ENCODE data around the gene KCNK5. TPM values are rescaled to one million over a fixed set of nuclear protein-coding genes. Genes with fewer than 3 reads are reported as not detected.

Gene KCNK5
- total RNA-seq, 1 experiment from 2014 or later, result 19.8 TPM

- BruUV-seq (replicated peaks), result no TSS peak
- DNase-seq, result no peak
- Mint-ChIP-seq H3K4me3 (ENCODE audit: unreplicated experiment) (no peak overlapping the region), H3K36me3 (ENCODE audit: insufficient read depth, unreplicated experiment) (peaks cover 9% of the 10 kb centered on the region), H3K27ac (ENCODE audit: unreplicated experiment) (peak overlapping the region; percentile 96), H3K9me3 (ENCODE audit: unreplicated experiment) (no peaks in the 10 kb centered on the region), H3K4me1 (ENCODE audit: low read depth, unreplicated experiment) (peaks cover 61% of the 10 kb centered on the region), H3K27me3 (ENCODE audit: insufficient read depth, unreplicated experiment) (no peaks in the 10 kb centered on the region)
- peaks cover 1% of the 10 kb centered on the region; the same call in 1 of the 2 replicates for H3K36me3 ChIP-seq (ENCODE audit: control insufficient read depth, insufficient read depth, low read length)
- H3K27me3 ChIP-seq (replicated peaks; ENCODE audit: control insufficient read depth, insufficient read depth, low read length), result no peaks in the 10 kb centered on the region
- H3K9me3 ChIP-seq, result no peaks in the 10 kb centered on the region
- intact Hi-C loops (cut with micrococcal nuclease; ENCODE audit: unreplicated experiment), result no loop called here
- ChIA-PET CTCF (no interaction called here), POLR2A (no interaction called here)
- H3K4me3 ChIP-seq (ENCODE audit: low read depth, low read length), result no peak overlapping the region
- peaks cover 92% of the 10 kb centered on the region for H3K4me1 ChIP-seq
- no peak for TF ChIP-seq CTCF (IDR thresholded peaks at IDR 0.05; ENCODE audit: insufficient read depth in 1 of 2, low read depth in 1 of 2, low read length in 1 of 2, severe bottlenecking in 1 of 2, unreplicated experiment in 1 of 2)
Measured at GRCh38 chr6:39202166-39202565, 27.1 kb downstream of the KCNK5 start.

- TF ChIP-seq CTCF (IDR thresholded peaks at IDR 0.05; ENCODE audit: insufficient read depth in 1 of 2, low read depth in 1 of 2, low read length in 1 of 2, severe bottlenecking in 1 of 2, unreplicated experiment in 1 of 2), result no peak
- BruUV-seq (replicated peaks), result no TSS peak
- no peaks in the 10 kb centered on the region for H3K9me3 ChIP-seq
- POLR2A ChIA-PET, result no interaction called here
- H3K36me3 ChIP-seq (ENCODE audit: control insufficient read depth, insufficient read depth, low read length), result peaks cover 4% of the 10 kb centered on the region
- Mint-ChIP-seq H3K27me3 (ENCODE audit: insufficient read depth, unreplicated experiment) (no peaks in the 10 kb centered on the region), H3K36me3 (ENCODE audit: insufficient read depth, unreplicated experiment) (peaks cover 12% of the 10 kb centered on the region), H3K9me3 (ENCODE audit: unreplicated experiment) (no peaks in the 10 kb centered on the region), H3K4me3 (ENCODE audit: unreplicated experiment) (no peak overlapping the region), H3K27ac (ENCODE audit: unreplicated experiment) (peak overlapping the region; percentile 35), H3K4me1 (ENCODE audit: low read depth, unreplicated experiment) (peaks cover 52% of the 10 kb centered on the region)
- no peaks in the 10 kb centered on the region for H3K27me3 ChIP-seq (replicated peaks; ENCODE audit: control insufficient read depth, insufficient read depth, low read length)
- H3K4me3 ChIP-seq (ENCODE audit: low read depth, low read length), result no peak overlapping the region
- H3K4me1 ChIP-seq, result peaks cover 85% of the 10 kb centered on the region
- CTCF ChIA-PET, result interaction anchor here (0.5 to 1.1 kb wide), 2 partner anchors 10 to 110 kb away, joined by 4 read pairs; no protein-coding TSS in a partner anchor
- no peak for DNase-seq
- intact Hi-C loops (cut with micrococcal nuclease; ENCODE audit: unreplicated experiment), result no loop called here
Measured at GRCh38 chr6:39200498-39201020, 28.7 kb downstream of the KCNK5 start.

DNA sequence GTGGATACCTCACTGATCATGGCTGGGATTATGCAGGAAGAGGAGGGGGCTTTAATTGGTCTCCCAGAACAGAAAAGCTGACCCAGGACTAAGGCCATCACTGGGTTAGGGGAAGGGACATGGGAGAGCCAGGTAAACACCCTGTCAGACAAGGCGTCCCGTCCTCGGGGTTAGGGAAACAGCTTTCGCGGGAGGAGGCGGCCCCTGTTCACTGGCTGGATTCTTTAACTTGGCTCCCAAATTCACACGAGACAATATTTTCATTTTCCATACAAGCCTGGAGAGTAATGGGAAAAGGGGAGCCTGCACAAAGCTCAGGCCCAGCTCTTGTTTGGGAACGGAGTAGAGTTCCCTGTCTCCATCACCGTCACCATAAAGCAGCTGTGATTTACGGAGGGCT lies 29.3 kb downstream of the KCNK5 start:
- DNase-seq, result no peak
- BruUV-seq (replicated peaks), result no TSS peak
- Mint-ChIP-seq H3K27ac (ENCODE audit: unreplicated experiment) (peak overlapping the region; percentile 35), H3K4me1 (ENCODE audit: low read depth, unreplicated experiment) (peaks cover 47% of the 10 kb centered on the region), H3K4me3 (ENCODE audit: unreplicated experiment) (no peak overlapping the region), H3K27me3 (ENCODE audit: insufficient read depth, unreplicated experiment) (no peaks in the 10 kb centered on the region), H3K36me3 (ENCODE audit: insufficient read depth, unreplicated experiment) (peaks cover 18% of the 10 kb centered on the region), H3K9me3 (ENCODE audit: unreplicated experiment) (no peaks in the 10 kb centered on the region)
- ChIA-PET CTCF (interaction anchor here (0.6 kb wide), 1 partner anchor 170 kb away, joined by 3 read pairs; no protein-coding TSS in a partner anchor), POLR2A (no interaction called here)
- Histone ChIP-seq H3K27me3 (replicated peaks; ENCODE audit: control insufficient read depth, insufficient read depth, low read length) (no peaks in the 10 kb centered on the region), H3K36me3 (ENCODE audit: control insufficient read depth, insufficient read depth, low read length) (peaks cover 10% of the 10 kb centered on the region), H3K4me3 (ENCODE audit: low read depth, low read length) (no peak overlapping the region), H3K4me1 (peaks cover 80% of the 10 kb centered on the region), H3K9me3 (no peaks in the 10 kb centered on the region)
- no peak for TF ChIP-seq CTCF (IDR thresholded peaks at IDR 0.05; ENCODE audit: insufficient read depth in 1 of 2, low read depth in 1 of 2, low read length in 1 of 2, severe bottlenecking in 1 of 2, unreplicated experiment in 1 of 2)
- intact Hi-C loops (cut with micrococcal nuclease; ENCODE audit: unreplicated experiment), result no loop called here

Measured in Caco-2 (cell line).